NOMO-1 treated with dmso at 0.1 percent for 144 hours (cell line): ENCODE results near the gene MAST4.

ENCODE experiments used
- DNase-seq: peaks from one replicate; lab custom pipeline; 2025; ENCODE audit not compliant: unreplicated experiment; lab: John Stamatoyannopoulos, UW

Gene MAST4

GRCh38 chr5:67144183-67144639, 548.0 kb downstream of the MAST4 start:
- DNase-seq: no peak

- DNase-seq: peak; percentile 53
Measured at GRCh38 chr5:67146574-67146973, 550.4 kb downstream of the MAST4 start.

- DNase-seq: no peak
Measured at GRCh38 chr5:67146981-67147380, 550.8 kb downstream of the MAST4 start.

GRCh38 chr5:67147760-67148159, 551.6 kb downstream of the MAST4 start:
- DNase-seq: no peak

GRCh38 chr5:67149057-67149950, 553.1 kb downstream of the MAST4 start:
- DNase-seq: no peak

- no peak for DNase-seq
Measured at GRCh38 chr5:67149951-67150523, 553.8 kb downstream of the MAST4 start.

- no peak for DNase-seq
Measured at GRCh38 chr5:67152400-67152799, 556.2 kb downstream of the MAST4 start.

GRCh38 chr5:67153292-67153691, 557.1 kb downstream of the MAST4 start:
- no peak for DNase-seq

- DNase-seq: no peak
Measured at GRCh38 chr5:67154556-67155206, 558.5 kb downstream of the MAST4 start.

GRCh38 chr5:67156976-67157583, 560.9 kb downstream of the MAST4 start:
- no peak for DNase-seq

- DNase-seq: no peak
Measured at GRCh38 chr5:67160272-67160671, 564.1 kb downstream of the MAST4 start.

GRCh38 chr5:67160985-67161384, 564.8 kb downstream of the MAST4 start:
- DNase-seq: no peak

GRCh38 chr5:67161767-67162166, 565.6 kb downstream of the MAST4 start:
- DNase-seq: no peak

- no peak for DNase-seq
Measured at GRCh38 chr5:67163231-67163756, 567.1 kb downstream of the MAST4 start.

- DNase-seq: no peak
Measured at GRCh38 chr5:67163863-67164595, 567.8 kb downstream of the MAST4 start.

GRCh38 chr5:67164856-67165525, 568.8 kb downstream of the MAST4 start:
- no peak for DNase-seq

GRCh38 chr5:67165526-67166459, 569.6 kb downstream of the MAST4 start:
- peak; percentile 82 for DNase-seq

GRCh38 chr5:67166460-67167285, 570.5 kb downstream of the MAST4 start:
- DNase-seq: no peak
